Tibial nerve (tissue), 4 donors: ENCODE results near the gene RAB3B. TPM values are rescaled to one million over a fixed set of nuclear protein-coding genes. Genes with fewer than 3 reads are reported as not detected.

Source experiments
- DNase-seq, 2 donors: peaks; one replicate each; pipeline ENCODE4 v3.0.0-alpha.2; 2019; ENCODE audit warnings: low spot score in 2 of 2
- H3K27ac ChIP-seq, 4 donors: fragments of 200-600 bp; sonication (generic) in 3 of 4; one replicate each; pipeline ENCODE4 v1.5.1; 2017 to 2019; ENCODE audit warnings: mild to moderate bottlenecking in 1 of 4
- H3K27me3 ChIP-seq, 2 donors: fragments of 200-600 bp; sonication (generic) in 1 of 2; one replicate each; pipeline versions ENCODE4 v1.5.1 to v1.6.0; 2017 to 2019
- H3K36me3 ChIP-seq, 3 donors: fragments of 200-600 bp; sonication (generic); one replicate each; pipeline ENCODE4 v1.5.1; 2018 to 2019
- H3K4me1 ChIP-seq, 4 donors: fragments of 200-600 bp; sonication (generic) in 3 of 4; one replicate each; pipeline ENCODE4 v1.5.1; 2017 to 2019
- H3K4me3 ChIP-seq, 4 donors: fragments of 200-600 bp; sonication (generic) in 3 of 4; one replicate each; pipeline ENCODE4 v1.5.1; 2017 to 2019; ENCODE audit warnings: mild to moderate bottlenecking in 1 of 4, moderate library complexity in 1 of 4
- H3K9me3 ChIP-seq, 4 donors: fragments of 200-600 bp; sonication (generic) in 3 of 4; one replicate each; pipeline ENCODE4 v1.5.1; 2017 to 2019
- CTCF ChIP-seq, 5 experiments: fragments of 200-600 bp in 3 of 5; fragments of 450-650 bp in 2 of 5; sonication (generic) in 3 of 5; IDR thresholded peaks; one replicate each; pipeline ENCODE4 v1.5.1; 2016 to 2019; ENCODE audit warnings: antibody characterized with exemption in 5 of 5, mild to moderate bottlenecking in 3 of 5, moderate library complexity in 2 of 5
- EP300 ChIP-seq, 2 donors: sonication (generic); formaldehyde crosslinking; IDR thresholded peaks; one replicate each; pipeline ENCODE4 v1.6.1; 2017; ENCODE audit warnings: antibody characterized with exemption in 2 of 2, mild to moderate bottlenecking in 1 of 2
- POLR2A ChIP-seq, 2 donors: fragments of 450-650 bp; IDR thresholded peaks; one replicate each; pipeline ENCODE4 v1.6.1; 2017; ENCODE audit warnings: antibody characterized with exemption in 2 of 2, mild to moderate bottlenecking in 2 of 2, moderate library complexity in 2 of 2
- WGBS, 2 donors: methylation state at CpG; one replicate each; pipeline ENCODE4 v1.1.5; 2018; 5-methylcytosine and 5-hydroxymethylcytosine counted together
- total RNA-seq, 4 donors: library from RNA; depleted of rRNA; stranded (reverse); fragments of >200 nt; gene quantifications; one replicate each; pipeline ENCODE4 v1.1.0, GENCODE V29; 2016

RAB3B gene
- total RNA-seq, 4 donors from 2014 or later = under 0.01 to 0.39 TPM; not detected in 2

GRCh38 chr1:51949014-51949702 lies 41.3 kb downstream of the RAB3B start:
- no peak for TF ChIP-seq POLR2A (IDR thresholded peaks at IDR 0.05)
- no peak for TF ChIP-seq EP300 (IDR thresholded peaks at IDR 0.05)
- TF ChIP-seq CTCF (IDR thresholded peaks at IDR 0.05) = no peak
- H3K27me3 ChIP-seq = peaks cover 0 to 10% of the 10 kb centered on the region in 2 donors
- no peak overlapping the region for H3K4me3 ChIP-seq
- no peaks in the 10 kb centered on the region for H3K36me3 ChIP-seq
- WGBS, 2 donors = 89 to 91% methylated on average over 8 of the region's 9 CpGs
- peaks cover 0 to 4% (median 0%) of the 10 kb centered on the region in 4 donors for H3K9me3 ChIP-seq
- DNase-seq = no peak
- no peak overlapping the region for H3K27ac ChIP-seq
- H3K4me1 ChIP-seq = no peaks in the 10 kb centered on the region

- WGBS, 2 donors = 69 to 92% methylated on average over 2 of the region's 2 CpGs
- Histone ChIP-seq H3K36me3 (no peaks in the 10 kb centered on the region), H3K27me3 (peaks cover 0 to 10% of the 10 kb centered on the region in 2 donors), H3K4me1 (no peaks in the 10 kb centered on the region), H3K4me3 (no peak overlapping the region), H3K27ac (no peak overlapping the region), H3K9me3 (peaks cover 0 to 4% (median 0%) of the 10 kb centered on the region in 4 donors)
- DNase-seq = no peak
- TF ChIP-seq CTCF (IDR thresholded peaks at IDR 0.05) (no peak), POLR2A (IDR thresholded peaks at IDR 0.05) (no peak), EP300 (IDR thresholded peaks at IDR 0.05) (no peak)
Measured at GRCh38 chr1:51948491-51948915, 42.0 kb downstream of the RAB3B start.

- Histone ChIP-seq H3K4me3 (no peak overlapping the region), H3K27me3 (peaks cover 0 to 4% of the 10 kb centered on the region in 2 donors), H3K4me1 (no peaks in the 10 kb centered on the region), H3K9me3 (peaks cover 0 to 13% (median 0%) of the 10 kb centered on the region in 4 donors), H3K36me3 (no peaks in the 10 kb centered on the region), H3K27ac (no peak overlapping the region)
- TF ChIP-seq CTCF (IDR thresholded peaks at IDR 0.05) (no peak), EP300 (IDR thresholded peaks at IDR 0.05) (no peak), POLR2A (IDR thresholded peaks at IDR 0.05) (no peak)
- DNase-seq = no peak
- WGBS, 2 donors = 50 to 61% methylated on average over 1 of the region's 1 CpG
Measured at GRCh38 chr1:51946300-51946699, 44.2 kb downstream of the RAB3B start.

GRCh38 chr1:51945591-51945990 lies 44.9 kb downstream of the RAB3B start:
- no peak for TF ChIP-seq CTCF (IDR thresholded peaks at IDR 0.05)
- TF ChIP-seq EP300 (IDR thresholded peaks at IDR 0.05) = no peak
- no peak for TF ChIP-seq POLR2A (IDR thresholded peaks at IDR 0.05)
- no peak overlapping the region for H3K4me3 ChIP-seq
- H3K4me1 ChIP-seq = no peaks in the 10 kb centered on the region
- no peaks in the 10 kb centered on the region for H3K36me3 ChIP-seq
- DNase-seq = no peak
- peaks cover 0 to 20% (median 0%) of the 10 kb centered on the region in 4 donors for H3K9me3 ChIP-seq
- H3K27ac ChIP-seq = no peak overlapping the region
- H3K27me3 ChIP-seq = peaks cover 0 to under 1% of the 10 kb centered on the region in 2 donors

GRCh38 chr1:51942281-51942680 lies 48.2 kb downstream of the RAB3B start:
- DNase-seq = no peak
- H3K4me1 ChIP-seq = no peaks in the 10 kb centered on the region
- H3K9me3 ChIP-seq = peaks cover 0 to 16% (median 0%) of the 10 kb centered on the region in 4 donors
- no peak overlapping the region for H3K27ac ChIP-seq
- no peaks in the 10 kb centered on the region for H3K36me3 ChIP-seq
- TF ChIP-seq CTCF (IDR thresholded peaks at IDR 0.05) (no peak), EP300 (IDR thresholded peaks at IDR 0.05) (no peak), POLR2A (IDR thresholded peaks at IDR 0.05) (no peak)
- H3K4me3 ChIP-seq = no peak overlapping the region
- WGBS, 2 donors = 89 to 94% methylated on average over 2 of the region's 2 CpGs
- H3K27me3 ChIP-seq = no peaks in the 10 kb centered on the region
